NCI-H1417 treated with DMSO at 0.1 percent for 48 hours (cell line): ENCODE results near the gene TNNI3.
"Not testable (repeated sequence)": the region's sequence is repeated elsewhere in the genome, so short reads cannot be mapped to it uniquely, and the experiment has no call there.

Source experiments
- DNase-seq: peaks from one replicate; lab custom pipeline; 2025; lab: John Stamatoyannopoulos, UW

TNNI3 gene

DNA sequence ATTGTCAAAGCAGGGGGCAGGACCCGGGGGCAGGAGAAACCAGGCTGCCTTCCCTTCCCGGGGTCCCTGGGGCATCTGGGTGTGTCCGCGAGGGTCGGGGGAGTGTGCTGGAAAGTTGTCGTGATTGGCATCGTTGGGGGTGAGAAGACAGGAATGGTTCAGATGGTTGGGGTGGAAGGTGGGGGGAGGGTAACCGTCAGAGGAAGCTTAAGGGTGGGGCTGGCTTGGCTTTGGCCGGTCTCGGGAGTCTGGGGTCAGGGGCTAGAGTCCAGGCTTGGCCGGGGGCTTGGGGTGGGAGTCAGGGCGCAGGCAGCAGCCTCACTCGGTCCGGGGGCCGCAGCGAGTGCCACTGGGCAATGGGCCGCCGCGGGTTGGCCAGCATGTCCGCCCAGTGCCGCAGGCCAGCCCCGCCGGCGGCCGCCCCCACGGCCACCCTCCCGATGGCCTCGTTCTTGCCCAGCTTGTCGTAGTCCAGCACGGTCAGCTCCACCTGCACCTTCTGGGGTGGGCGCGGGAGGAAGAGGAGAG is 15.7 kb upstream of the TNNI3 start:
- DNase-seq = no peak

DNA sequence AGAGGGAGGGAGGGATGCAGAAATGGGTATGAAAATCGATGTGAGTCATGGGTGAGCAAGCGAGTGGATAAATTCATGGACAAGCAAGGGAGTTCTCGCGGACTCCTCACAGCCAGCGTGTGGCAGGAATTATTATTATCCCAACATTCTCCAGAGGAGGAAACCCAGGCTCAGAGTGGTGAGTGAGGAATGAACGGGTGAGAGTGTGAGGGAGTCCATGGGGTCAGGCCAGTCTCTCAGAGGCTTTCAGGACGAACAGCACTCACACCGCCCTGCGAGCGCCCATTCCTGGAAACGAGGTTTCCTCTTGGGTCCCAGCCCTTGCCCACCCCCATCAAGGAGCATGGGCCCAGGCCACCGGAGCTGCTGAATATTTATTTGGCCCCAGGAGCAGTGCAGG is 15.2 kb upstream of the TNNI3 start:
- DNase-seq = no peak

DNA sequence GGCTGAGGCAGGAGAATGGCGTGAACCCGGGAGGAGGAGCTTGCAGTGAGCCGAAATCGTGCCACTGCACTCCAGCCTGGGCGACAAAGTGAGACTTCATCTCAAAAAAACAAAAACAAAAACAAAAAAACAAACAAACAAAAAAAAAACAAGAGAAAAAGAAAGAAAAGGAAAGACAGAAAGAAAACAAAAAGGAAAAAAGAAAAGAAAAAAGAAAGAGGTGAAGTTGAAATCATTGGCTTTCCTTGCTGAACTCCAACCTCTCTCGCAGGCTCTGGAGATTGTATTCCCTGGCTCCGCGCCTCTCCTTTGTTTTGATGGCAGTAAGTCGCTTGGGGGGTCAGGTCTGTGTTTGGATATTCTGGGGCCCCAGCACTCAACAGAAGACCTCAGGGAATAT is 14.8 kb upstream of the TNNI3 start:
- not testable (repeated sequence) for DNase-seq

DNA sequence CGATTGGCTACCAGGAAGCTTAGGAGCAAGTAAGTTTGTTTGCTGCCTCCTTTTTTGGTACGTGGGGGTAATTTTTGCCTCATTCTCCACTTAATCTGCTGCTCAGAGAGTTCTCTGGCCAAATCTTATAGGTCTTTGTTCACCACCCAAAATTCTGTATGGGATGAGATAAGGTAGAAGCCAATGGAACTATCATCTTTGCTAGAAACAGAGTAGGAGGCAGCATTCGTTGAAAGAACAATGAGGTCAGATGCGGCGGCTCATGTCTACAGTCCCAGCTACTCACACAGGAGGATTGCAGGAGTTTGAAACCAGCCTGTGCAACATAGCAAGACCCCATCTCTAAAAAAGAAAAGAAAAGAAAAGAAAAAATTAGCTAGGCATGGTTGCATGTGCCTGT is 13.9 kb upstream of the TNNI3 start:
- DNase-seq = no peak

DNA sequence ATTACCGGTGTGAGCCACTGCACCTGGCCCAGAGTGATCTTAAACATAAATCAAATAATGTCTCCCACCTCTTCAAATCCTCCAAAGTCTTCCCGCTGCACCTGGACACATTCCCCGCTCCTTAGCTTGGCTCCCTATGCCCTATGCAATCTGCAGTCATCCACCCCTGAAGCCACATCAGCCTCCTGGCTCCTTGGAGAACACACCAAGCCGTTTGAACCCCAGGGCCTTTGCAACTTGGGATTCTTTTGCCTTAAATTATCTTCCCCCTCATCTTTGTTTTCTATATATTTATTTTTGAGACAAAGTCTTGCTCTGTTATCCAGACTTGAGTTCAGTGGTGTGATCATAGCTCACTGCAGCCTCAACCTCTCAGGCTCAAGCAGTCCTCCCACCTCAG is 11.6 kb upstream of the TNNI3 start:
- DNase-seq = no peak

DNA sequence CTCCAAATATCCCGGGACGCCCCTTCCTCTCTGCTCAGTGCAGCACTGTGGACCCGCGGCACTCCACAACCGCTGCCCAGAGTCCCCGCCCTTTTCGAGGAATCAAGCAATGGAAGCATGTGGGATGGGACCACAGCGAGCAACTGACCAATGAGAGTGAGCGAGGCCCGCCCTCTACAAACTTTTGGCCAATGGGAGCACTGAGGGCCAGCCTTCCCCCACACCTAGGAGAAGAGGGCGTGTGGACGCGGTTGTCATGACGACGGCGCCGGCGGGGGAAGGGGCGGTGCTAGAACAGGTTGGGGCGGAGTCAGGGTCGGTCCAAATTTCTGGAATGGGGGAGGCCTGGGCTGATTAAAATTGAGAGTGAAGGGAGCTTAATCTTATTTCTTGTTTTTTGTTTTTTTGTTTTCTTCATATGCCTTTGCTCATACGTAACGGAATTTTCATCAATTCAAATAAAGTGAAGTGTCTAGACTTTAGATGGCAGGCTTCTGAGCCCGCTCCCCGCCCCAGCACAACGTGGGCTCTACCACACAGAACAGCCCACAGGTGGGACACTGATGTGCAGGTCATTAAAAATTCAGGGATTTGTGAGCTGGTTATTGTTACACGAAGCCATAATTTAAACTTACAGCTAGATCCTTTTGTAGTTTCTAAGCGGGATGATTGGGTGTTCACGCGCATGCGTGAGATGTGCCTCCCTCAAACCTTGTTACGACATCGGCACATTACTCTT is 9.2 kb upstream of the TNNI3 start, which contains the start of gene DNAAF3:
TSS of gene DNAAF3 (minus strand) at position 84 of the 739 bp plus-strand sequence. CDS start 200 bp downstream, outside the sequence.
- DNase-seq = peak; percentile 93

DNA sequence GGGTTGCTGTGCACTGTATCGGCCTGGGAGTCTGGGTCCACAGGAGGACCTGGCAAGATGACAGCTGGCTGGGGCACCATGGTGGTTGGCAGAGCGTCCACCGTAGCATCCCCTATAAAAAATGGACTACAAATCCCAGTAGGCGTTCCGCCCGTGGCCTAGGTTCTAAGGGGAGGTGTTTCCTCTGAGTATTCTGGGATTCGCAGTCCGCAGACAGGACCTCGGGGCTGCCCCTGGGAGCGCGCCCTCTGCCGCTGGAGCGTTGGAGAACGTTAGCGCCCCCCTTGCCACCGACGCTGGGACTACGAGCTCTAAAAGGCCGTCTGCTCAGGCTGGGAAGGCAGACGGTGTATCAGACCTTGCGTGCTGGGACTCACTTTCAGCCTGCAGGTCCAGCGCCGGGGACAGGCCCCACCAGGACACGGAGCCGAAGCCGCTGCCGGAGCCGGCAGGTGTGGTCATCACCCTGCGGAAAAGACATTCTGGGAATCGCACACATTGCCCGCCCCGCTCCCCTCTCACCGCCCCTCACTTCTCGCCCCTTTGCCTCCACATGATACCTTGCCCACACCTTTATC is 8.5 kb upstream of the TNNI3 start:
- peak; percentile 39 for DNase-seq

DNA sequence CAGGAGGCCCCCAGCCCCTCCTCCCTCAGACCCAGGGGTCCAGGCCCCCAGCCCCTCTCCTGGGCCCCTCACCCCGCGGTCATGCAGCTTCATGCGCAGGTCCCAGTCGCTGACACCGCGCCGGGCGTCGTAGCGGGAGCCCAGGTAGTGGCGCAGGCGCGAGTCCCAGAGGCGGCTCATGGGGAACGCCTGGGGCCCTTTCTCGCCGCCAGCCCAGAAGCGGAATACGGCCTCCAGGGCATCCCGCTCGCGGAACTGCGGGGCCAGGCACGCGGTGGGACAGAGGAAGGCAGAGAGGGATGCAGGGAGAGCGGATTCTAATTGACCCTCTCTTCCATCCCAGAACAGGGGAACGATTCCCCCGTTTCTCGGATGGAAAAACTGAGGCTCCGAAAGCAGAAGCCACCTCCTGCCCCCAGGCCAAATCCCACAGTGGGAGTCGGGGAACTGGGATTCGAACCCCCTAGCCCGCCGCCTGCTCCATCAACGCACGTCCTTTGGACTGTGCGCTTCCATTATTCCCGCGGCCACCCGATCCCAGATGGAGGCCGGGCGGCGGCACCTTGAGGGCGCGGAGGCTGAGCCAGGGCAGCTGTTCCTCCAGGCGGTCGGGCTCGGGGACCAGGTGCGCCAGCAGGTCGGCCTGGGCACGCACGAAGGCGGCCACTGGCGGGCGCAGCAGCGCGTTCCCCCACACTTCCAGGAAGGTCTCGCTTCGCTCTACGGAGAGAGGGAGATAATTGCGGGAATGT is 4.2 kb upstream of the TNNI3 start:
- DNase-seq = no peak

DNA sequence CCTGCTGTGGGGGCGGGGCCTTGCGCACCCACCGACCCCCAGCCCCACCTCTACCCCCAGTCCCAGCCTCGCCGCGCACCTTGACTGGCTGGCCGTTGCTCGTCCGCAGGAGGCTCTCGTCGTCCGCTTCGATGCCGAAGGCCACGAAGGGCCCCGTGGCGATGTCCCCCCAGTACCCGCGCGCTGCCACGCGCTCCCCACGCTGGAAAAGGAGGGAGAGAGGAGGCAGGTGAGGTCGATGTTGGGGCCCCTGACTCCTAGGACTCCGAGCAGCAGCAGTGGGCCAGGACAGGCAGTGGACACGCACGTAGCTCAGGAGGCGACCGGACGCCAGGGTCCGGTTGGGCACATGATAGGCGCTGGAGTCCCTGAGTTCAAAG is 3.4 kb upstream of the TNNI3 start:
- no peak for DNase-seq

DNA sequence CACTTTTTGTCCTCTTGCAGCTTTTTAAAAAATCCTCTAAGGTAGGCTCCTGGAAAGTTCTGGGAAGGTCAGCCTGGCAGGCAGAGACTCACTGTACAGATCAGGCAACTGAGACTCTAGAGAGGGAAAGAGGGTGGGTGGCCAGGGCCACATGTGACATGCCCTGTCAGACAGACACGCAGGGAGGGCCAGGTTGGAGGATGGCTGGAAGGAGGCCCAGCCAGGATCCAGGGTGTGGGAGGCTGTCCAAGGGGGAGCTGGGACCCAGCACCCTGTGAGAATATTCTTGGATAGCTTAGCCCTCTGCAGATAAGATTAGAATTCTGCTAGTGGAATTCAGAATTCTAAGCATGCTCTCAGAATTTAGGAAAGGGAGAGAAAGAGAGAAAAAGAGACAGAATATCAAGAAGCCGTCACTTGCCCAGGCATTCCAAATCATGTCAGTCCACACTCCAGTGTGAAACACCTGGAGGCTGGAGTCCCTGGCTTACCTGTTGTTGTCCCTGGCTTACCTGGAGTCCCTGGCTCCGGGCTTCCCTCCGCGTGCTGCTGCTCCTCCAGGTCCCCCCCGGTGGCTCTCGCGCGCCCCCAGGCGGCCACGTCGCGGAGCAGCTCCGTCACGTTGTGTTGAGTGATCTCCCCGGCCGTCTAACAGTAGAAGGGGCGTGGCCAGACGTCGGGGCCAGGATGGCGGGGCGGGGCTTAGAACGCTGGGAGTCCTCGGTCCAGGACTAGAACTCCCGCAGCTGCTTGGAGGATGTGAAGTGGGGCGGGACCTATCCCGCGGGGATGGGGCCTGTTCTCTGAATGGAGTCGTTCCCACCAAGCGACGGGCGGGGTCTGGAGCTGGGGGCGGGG is 2.8 kb upstream of the TNNI3 start:
- peak; percentile 57 for DNase-seq

DNA sequence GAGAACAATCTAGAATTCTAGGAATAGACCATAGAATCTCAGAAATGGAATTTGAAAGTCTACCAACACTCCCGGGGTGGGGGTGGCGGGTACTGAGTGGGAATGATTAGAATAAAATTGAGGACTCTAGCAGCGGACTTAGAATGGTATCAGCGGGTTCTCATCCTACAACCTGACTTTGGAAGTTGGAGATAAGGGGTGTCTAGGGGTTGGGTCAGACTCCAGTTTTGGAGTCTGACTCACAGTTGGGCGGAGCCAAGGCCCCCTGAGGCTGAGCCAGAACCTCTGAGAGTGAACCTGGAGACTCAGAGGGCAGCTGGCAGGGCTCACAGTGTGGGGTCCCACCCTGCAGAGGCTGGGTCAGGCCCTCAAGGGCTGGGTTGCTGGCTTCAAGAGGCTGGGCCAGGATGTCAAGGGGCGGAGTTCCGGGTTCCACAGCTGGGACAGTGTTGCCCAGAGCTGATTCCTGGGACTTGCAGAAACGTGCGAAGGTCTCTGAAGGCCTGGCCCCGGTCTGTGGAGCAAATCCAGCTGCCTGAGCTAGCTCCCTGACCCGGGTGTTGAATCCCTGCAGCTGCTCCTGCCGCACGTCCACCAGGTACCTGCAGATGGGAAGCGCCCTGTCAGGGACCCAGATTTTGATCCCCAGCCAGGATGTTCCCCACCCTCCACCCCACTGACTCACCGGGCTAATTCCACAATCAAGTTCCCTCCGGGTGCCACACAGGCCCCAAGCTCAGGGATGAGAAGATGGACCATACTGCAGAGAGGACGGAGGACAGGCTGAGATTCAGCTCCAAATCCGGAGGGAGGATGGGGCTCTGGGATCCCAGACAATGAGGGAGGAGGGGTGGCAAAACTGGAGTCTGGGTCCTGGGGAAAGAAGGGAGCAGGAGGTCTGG is 1.6 kb upstream of the TNNI3 start:
- no peak for DNase-seq

DNA sequence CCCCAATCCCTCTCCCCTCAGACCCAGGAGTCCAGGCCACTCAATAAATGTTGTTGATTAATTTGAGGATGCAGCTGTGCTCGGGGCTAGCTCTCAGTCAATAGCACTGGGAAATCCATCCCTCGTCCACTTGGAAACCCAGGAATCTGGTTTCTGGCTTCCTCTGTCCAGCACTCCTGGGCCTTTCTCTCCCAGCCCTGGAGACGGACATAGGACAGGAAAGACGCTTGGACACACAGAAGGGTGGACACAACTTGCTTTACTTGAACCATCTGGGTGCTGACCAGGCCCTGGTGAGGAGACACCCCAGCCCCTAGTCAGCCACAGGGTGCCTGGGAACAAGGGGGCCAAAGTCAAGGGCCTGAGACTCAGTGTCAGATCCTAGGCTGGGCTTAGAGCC is 891 bp upstream of the TNNI3 start:
- DNase-seq = no peak

DNA sequence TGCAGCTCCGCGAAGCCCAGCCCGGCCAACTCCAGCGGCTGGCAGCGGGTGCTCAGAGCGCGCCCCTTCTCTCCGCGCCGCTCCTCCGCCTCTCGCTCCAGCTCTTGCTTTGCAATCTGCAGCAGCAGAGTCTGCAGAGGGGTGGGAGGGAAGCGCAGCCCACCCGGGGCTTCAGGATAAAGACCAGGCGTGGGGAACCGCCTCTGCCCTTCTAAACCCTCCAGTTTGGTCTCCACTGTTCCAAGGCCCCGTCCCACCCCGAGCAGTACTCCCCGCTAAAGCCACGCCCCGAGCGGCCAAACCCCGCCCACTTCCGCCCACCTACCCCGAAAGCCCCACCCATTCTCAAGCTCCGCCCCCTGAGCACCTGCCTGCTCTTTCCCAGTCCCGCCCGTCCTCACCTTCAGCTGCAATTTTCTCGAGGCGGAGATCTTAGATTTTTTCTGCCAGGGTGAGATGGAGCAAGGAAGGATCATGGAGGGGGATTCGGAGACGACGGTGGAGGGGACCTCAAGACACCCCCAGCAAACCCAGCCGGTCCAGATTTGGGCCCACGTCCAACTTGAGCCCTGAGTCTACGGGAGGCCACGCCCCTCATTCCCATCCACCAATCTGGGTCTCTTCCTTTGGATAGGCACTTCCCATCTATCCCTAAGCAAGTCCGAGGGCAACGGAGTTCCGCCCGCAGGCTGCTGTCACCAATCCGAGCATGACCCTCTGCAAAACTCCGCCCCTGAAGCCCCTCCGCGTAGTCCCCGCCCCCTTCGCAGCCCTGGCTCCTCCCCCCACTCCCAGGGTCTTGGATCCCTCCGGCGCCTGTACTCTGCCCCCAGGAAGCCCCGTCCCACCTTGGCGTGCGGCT is 1.1 kb downstream of the TNNI3 start:
- peak; percentile 56 for DNase-seq

DNA sequence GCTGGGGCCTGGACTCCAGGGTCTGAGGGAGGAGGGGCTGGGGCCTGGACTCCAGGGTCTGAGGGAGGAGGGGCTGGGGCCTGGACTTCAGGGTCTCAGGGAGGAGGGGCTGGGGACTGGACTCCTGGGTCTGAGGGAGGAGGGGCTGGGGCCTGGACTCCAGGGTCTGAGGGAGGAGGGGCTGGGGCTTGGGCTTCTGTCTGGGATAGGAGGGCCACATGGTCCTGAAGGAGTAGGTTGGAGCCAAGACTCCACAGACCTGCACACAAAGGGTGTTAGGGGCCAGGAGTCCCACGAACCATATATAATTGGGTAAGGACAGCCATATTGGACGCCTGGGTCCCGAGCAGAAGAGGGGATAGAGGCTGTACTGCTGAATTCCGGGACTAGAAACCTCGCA is 1.7 kb downstream of the TNNI3 start:
- not testable (repeated sequence) for DNase-seq

DNA sequence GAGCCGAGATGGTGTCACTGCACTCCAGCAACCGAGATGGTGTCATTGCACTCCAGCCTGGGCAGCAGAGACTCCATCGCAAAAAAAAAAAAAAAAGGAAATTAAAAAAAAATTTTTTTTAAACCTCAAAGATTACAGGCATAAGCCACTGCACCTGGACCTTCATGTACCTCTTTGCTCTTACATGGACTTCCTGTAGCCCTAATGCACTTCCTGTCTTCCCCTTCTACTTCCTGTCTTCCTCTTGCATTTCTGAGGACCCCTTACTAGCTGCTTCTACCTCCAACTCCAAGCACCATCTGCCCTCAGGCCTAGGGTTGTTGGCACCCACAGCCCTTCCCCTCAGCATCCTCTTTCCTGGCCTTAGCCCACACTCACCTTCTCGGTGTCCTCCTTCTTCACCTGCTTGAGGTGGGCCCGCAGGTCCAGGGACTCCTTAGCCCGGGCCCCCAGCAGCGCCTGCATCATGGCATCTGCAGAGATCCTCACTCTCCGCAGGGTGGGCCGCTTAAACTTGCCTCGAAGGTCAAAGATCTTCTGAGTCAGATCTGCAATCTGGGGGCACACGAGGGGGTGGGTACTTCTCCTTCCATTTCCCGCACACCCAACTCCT is 3.8 kb downstream of the TNNI3 start:
- DNase-seq = no peak

DNA sequence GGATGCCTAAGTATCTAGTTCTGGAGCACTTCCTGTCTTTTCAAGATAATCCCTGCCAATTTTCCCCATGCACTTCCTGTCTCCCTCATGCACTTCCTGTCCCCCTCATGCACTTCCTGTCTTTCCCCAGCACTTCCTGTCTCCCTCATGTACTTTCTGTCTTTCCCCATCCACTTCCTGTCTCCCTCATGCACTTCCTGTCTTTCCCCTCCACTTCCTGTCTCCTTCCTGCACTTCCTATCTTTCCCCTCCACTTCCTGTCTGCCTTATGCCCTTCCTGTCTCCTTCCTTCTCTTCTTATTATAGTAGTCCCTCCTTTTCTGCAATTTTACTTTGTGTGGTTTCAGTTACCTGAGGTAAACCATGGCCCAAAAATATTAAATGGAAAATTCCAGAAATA is 5.5 kb downstream of the TNNI3 start:
- no peak for DNase-seq

DNA sequence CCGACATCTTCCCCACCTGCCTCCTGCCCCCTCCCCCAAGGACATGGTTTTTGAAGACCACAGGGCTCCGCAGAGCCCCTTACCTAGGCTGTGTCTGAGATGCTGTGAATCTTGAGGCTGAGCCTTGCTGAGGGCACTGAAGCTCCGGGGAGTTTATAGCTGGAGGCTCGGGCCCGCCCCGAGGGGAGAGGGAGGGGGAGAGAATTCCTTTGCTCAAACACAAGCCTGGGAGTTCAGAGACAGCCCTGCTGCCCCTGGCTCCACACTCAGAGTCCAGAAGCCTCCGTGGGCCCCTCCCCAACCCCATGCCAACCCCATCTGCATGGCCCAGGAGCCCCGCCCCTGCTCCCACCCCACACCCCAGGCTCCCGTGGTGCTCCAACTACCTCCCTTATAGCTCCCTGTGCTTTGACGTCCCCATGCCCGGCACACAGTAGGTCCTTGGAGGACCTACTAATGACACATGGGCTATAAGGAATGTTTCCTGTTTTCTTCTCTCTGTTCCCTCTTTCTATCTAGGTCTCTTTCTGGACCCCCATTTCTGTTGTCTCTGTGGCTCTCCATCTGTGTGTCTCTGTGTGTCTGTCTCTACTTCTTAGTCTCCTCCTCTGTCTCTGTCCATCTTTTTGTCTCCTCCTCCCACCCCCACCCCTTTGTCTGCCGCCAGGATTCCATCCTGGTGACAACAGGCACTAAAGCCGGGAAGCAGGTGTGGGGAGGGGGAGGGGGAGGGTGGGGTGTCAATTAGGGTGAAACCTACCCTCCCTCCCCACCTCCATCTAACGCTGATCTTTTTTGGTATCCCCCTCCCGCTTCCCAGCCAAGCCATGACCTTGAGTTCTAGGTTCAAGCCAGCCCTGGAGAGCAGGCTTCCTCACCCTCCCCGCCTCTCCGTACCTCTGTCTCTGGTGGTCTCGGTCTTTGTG is 8.2 kb downstream of the TNNI3 start, which contains the start of gene TNNT1:
TSS of gene TNNT1 (minus strand) at position 129 of the 926 bp plus-strand sequence. CDS start 2,049 bp downstream, outside the sequence.
- DNase-seq = no peak

DNA sequence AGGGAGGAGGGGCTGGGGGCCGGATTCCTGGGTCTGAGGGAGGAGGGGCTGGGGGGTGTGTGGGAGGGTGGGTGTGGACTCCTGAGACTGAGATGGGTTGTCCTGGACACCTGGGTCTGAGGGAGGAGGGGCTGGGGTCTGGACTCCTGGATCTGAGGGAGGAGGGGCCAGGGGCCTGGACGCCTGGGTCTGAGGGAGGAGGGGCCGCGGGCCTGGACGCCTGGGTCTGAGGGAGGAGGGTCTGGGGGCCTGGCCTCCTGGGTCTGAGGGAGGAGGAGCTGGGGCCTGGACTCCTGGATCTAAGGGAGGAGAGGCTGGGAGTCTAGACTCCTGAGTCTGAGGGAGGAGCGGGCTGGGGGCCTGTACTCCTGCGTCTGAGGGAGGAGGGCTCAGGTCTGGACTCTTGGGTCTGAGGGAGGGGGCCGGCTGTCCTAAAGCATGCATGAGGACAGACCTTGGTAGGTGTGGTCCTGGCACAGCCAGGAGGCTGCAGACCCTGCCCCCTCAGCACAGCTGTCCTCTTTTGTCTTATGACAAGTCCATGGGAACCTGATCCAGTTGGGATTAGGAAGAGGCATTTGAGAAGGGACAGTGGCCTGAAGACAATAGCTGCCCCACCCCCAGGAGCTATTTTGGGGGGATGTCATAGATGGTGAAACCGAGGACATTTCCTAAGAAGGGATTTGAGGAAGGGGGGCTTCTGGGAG is 9.8 kb downstream of the TNNI3 start:
- DNase-seq = no peak
